ENCODE results near the gene KDM2A.

Gene KDM2A

GRCh38 chr11:67275606-67276409 lies 156.7 kb downstream of the KDM2A start:
- no peak for DNase-seq

- no peak for DNase-seq
Observed at GRCh38 chr11:67276781-67277230, 157.7 kb downstream of the KDM2A start.

DNA sequence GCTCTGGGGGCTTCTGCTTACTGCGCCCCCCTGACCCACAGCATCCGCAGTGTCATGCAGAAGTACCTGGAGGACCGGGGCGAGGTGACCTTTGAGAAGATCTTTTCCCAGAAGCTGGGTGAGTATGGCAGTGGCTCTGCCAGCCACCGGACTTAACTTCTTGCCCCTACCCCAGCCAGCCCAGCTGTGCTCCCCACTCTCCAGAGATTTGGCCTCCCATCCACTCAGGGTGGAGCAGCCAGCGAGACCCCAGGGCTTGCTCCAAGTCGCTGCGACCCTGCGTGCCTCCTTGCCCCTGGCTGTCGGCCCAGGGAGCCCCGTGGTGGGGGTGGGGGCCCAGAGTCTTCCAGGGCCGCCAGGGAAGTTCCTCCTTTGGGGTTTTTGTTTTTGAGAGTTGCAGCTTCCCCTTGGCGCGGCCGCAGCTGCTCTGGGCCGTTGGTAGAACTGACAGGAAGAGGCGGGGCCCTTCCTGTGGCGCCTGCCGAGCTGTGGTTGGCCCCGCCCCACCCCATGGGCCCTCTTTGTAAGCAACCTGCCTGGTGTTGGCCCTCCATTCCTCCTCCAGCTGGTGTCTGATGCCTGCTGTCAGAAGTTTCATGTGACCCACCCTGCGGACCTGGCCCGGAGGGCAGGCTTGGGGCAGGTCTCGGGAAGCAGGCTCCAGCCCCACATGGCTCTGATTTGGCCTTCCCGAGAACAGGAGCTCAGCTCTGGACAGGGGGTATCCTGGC lies 158.3 kb downstream of the KDM2A start:
- peak; percentile 28 for DNase-seq

GRCh38 chr11:67278135-67278938 lies 159.3 kb downstream of the KDM2A start:
- no peak for DNase-seq

GRCh38 chr11:67278939-67279588 lies 160.0 kb downstream of the KDM2A start:
- no peak for DNase-seq

DNA sequence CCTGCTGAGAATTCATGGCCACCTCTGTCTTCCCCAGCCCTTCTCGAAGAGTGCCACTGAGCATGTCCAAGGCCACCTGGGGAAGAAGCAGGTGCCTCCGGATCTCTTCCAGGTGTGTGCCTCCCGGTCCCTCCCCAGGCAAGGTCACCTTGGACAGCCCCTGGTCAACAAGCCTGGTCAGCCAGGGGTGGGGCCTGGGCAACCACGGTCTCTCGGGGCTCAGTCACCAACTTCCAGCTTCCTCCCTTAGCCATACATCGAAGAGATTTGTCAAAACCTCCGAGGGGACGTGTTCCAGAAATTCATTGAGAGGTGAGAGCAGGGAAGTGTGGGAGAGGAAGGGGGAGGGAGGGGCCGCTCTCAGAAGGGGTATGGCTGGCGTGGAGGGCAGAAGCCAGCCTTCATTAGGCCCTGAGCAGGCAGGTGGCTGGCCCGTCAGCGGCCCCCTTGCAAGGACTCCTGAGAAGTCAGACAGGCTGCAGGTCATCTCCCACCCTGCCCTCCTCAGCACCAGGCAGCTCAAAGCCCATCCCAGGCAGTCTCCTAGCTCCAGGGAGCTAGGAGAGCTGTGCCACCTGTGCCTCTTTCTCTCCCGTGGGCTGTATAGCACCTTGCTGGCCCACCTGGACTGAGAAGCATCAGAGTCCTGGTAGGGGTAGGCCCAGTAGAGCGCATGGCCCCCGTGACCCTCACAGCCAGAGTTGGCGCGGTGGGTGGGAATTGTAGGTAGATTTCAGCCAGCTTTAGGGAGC lies 160.7 kb downstream of the KDM2A start:
- no peak for DNase-seq

- DNase-seq, result no peak
Observed at GRCh38 chr11:67280341-67280787, 161.3 kb downstream of the KDM2A start.

GRCh38 chr11:67280788-67281551 lies 161.9 kb downstream of the KDM2A start:
- DNase-seq, result no peak

DNA sequence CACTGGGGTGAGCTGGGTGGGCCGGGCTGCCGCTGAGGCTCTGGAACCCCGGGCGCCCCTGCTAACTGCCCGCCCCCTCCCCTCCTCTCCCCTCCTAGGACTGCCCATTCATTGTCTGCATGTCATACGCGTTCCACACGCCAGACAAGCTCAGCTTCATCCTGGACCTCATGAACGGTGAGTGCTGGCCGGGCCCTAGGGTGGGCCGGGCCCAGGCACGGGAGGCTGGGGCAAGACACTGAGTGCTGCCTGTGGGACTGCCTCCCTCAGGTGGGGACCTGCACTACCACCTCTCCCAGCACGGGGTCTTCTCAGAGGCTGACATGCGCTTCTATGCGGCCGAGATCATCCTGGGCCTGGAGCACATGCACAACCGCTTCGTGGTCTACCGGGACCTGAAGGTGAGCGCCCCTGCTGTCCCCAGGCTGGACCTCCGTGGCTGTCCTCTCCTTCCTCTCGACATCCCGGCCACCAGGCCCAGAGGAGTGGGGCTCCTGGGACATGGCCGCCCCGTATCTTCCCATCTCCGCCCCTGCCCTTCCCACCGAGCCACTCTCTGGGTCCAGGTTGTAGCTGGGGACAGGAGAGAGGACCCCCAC lies 162.6 kb downstream of the KDM2A start:
- no peak for DNase-seq

GRCh38 chr11:67282155-67282875 lies 163.3 kb downstream of the KDM2A start:
- no peak for DNase-seq

GRCh38 chr11:67282876-67283371 lies 163.9 kb downstream of the KDM2A start:
- no peak for DNase-seq

GRCh38 chr11:67283481-67283963 lies 164.5 kb downstream of the KDM2A start:
- no peak for DNase-seq

DNA sequence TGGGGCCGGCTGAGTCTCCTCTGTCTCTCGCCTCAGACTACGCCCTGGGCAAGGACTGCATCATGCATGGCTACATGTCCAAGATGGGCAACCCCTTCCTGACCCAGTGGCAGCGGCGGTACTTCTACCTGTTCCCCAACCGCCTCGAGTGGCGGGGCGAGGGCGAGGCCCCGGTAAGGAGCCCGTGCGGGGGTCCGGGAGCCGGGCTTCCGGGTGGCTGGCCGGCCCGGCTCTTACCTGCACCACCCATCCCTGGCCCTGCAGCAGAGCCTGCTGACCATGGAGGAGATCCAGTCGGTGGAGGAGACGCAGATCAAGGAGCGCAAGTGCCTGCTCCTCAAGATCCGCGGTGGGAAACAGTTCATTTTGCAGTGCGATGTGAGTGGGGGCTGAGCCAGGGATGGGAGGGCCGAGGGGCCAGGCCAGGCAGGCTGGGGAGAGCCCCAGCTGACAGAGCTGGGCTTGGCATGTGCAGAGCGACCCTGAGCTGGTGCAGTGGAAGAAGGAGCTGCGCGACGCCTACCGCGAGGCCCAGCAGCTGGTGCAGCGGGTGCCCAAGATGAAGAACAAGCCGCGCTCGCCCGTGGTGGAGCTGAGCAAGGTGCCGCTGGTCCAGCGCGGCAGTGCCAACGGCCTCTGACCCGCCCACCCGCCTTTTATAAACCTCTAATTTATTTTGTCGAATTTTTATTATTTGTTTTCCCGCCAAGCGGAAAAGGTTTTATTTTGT lies 165.9 kb downstream of the KDM2A start:
- DNase-seq, result no peak

GRCh38 chr11:67285541-67286498 lies 166.8 kb downstream of the KDM2A start:
- no peak for DNase-seq

DNA sequence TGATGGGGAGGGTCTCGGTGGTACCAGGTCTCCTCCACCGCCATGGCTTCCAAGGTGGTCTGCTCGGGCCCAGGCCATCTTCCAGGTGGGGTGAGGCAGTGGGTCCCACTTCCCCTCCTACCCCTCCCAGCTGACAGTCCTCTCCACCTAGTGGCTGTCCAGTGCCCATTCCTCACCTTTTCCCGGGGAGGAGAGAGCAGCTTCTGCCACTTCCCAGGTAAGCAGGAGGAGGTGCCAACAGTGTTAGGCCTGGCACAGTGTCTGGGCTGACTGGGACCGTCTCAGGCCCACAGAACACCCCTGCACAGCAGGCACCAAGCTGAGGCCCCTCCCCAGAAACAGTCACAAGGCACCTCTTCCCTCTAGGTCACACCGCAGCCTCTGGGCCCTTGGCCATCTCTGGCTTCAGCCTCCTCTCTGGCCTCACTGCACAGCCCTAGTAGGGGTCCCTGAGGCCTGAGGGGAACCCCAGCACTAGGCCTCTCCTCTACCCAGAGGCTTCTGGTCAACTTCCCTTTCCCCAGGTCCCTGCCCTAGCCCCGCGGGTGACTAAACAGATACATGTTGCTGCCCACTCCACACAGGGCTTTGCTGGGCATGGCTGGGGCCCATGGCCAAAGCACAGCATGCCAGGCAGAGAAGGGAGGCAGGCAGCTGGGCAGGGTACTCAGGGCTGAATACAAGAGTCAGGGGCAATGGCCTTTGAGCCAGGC lies 167.7 kb downstream of the KDM2A start:
- DNase-seq, result no peak

DNA sequence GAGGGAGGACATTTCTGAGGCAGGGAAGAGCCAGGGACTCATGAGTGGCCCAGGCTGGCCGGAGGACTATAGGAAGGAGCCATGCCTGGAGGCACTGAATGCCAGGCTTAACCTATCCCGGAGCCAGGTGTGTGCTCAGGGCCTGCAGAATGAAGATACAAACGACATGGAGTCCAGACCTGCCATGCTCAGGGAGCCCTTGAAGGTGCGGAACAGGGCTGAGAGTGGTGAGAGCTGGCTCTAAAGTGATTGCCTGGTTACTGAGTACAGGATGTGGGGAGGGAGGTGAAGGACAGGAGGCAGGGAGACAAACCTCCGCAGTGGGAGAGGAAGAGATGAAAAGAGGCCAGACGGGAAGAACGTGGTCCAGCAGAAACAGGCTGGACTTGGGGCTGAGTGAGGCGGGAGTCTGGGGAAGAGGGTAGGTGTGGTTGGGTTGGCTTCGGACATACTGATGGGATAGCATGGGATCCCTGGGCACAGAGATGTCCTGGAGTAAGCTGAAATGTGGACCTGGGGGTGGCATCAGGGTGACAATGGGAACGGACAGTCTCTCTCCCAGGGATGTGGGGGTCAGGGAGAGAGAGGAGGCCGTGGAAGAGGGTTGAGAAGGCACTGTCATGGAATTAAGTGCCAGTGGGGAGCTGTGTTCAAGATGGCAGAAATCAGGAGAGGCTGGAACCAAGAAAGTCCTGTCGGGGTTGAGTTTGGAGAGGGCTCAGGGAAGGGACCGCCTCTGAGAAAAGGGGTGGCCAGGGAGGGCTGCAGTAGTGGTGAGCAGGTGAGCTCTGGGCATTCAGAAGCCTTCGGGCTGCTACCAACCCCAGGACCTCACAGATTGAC lies 168.5 kb downstream of the KDM2A start:
- DNase-seq, result no peak
